HEK293T (cell line): Measurements from ENCODE around the gene DNLZ.

Source experiments
- BHLHE40 ChIP-seq: fragments of 450-650 bp; IDR thresholded peaks from 2 replicates; pipeline ENCODE4 v1.6.1; 2016; ENCODE audit warnings: mild to moderate bottlenecking, moderate library complexity, borderline replicate concordance
- ELF4 ChIP-seq: fragments of 450-650 bp; IDR thresholded peaks from 2 replicates; pipeline ENCODE4 v1.6.1; 2017; ENCODE audit warnings: antibody characterized with exemption
- FOXM1 ChIP-seq: fragments of 450-650 bp; IDR thresholded peaks from 2 replicates; pipeline ENCODE4 v1.6.1; 2017; ENCODE audit warnings: mild to moderate bottlenecking, borderline replicate concordance
- HDGF ChIP-seq: fragments of 450-650 bp; IDR thresholded peaks from 2 replicates; pipeline ENCODE4 v1.6.1; 2017; ENCODE audit warnings: antibody characterized with exemption, borderline replicate concordance
- L3MBTL2 ChIP-seq: fragments of 450-650 bp; conservative IDR thresholded peaks from 2 replicates; pipeline ENCODE4 v1.6.1; 2016; ENCODE audit warnings: mild to moderate bottlenecking
- SP1 ChIP-seq: fragments of 450-650 bp; IDR thresholded peaks from 2 replicates; pipeline ENCODE4 v1.6.1; 2017
- TARDBP ChIP-seq: fragments of 450-650 bp; IDR thresholded peaks from 2 replicates; pipeline ENCODE4 v1.6.1; 2016
- ZNF384 ChIP-seq: fragments of 450-650 bp; IDR thresholded peaks from 2 replicates; pipeline ENCODE4 v1.6.1; 2016

- TF ChIP-seq BHLHE40 (no peak), ZNF384 (no peak), FOXM1 (no peak), L3MBTL2 (no peak), HDGF (no peak), TARDBP (no peak), ELF4 (no peak), SP1 (no peak)
Measured at GRCh38 chr9:136312009-136312375, 51.6 kb downstream of the DNLZ start.
